Measurements from ENCODE around the gene JMJD1C. TPM values are rescaled to one million over a fixed set of nuclear protein-coding genes. Genes with fewer than 3 reads are reported as not detected.

The JMJD1C gene
- total and polyA plus RNA-seq, 10 of the 15 experiments (the other 5 are each of a cell fraction or from before 2014, with no cell fraction given), result 31.2 to 83.3 (median 49.5) TPM

- TF ChIP-seq, protein P1, sequence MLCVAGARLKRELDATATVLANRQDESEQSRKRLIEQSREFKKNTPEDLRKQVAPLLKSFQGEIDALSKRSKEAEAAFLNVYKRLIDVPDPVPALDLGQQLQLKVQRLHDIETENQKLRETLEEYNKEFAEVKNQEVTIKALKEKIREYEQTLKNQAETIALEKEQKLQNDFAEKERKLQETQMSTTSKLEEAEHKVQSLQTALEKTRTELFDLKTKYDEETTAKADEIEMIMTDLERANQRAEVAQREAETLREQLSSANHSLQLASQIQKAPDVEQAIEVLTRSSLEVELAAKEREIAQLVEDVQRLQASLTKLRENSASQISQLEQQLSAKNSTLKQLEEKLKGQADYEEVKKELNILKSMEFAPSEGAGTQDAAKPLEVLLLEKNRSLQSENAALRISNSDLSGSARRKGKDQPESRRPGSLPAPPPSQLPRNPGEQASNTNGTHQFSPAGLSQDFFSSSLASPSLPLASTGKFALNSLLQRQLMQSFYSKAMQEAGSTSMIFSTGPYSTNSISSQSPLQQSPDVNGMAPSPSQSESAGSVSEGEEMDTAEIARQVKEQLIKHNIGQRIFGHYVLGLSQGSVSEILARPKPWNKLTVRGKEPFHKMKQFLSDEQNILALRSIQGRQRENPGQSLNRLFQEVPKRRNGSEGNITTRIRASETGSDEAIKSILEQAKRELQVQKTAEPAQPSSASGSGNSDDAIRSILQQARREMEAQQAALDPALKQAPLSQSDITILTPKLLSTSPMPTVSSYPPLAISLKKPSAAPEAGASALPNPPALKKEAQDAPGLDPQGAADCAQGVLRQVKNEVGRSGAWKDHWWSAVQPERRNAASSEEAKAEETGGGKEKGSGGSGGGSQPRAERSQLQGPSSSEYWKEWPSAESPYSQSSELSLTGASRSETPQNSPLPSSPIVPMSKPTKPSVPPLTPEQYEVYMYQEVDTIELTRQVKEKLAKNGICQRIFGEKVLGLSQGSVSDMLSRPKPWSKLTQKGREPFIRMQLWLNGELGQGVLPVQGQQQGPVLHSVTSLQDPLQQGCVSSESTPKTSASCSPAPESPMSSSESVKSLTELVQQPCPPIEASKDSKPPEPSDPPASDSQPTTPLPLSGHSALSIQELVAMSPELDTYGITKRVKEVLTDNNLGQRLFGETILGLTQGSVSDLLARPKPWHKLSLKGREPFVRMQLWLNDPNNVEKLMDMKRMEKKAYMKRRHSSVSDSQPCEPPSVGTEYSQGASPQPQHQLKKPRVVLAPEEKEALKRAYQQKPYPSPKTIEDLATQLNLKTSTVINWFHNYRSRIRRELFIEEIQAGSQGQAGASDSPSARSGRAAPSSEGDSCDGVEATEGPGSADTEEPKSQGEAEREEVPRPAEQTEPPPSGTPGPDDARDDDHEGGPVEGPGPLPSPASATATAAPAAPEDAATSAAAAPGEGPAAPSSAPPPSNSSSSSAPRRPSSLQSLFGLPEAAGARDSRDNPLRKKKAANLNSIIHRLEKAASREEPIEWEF (IDR thresholded peaks at IDR 0.05; ENCODE audit: insufficient replicate concordance, low read depth, low read length), result no peak
- TF ChIP-seq EP300 (IDR thresholded peaks at IDR 0.05; ENCODE audit: borderline replicate concordance in 1 of 2, control insufficient read depth in 1 of 2, low read depth in 2 of 2, low read length in 2 of 2) (no peak), TCF3 (IDR thresholded peaks at IDR 0.05; ENCODE audit: borderline replicate concordance, insufficient read depth, low read depth, low read length) (no peak)
These were observed 58.6 kb downstream of the JMJD1C start (continued) for GRCh38 chr10:63407136-63407662.

DNA sequence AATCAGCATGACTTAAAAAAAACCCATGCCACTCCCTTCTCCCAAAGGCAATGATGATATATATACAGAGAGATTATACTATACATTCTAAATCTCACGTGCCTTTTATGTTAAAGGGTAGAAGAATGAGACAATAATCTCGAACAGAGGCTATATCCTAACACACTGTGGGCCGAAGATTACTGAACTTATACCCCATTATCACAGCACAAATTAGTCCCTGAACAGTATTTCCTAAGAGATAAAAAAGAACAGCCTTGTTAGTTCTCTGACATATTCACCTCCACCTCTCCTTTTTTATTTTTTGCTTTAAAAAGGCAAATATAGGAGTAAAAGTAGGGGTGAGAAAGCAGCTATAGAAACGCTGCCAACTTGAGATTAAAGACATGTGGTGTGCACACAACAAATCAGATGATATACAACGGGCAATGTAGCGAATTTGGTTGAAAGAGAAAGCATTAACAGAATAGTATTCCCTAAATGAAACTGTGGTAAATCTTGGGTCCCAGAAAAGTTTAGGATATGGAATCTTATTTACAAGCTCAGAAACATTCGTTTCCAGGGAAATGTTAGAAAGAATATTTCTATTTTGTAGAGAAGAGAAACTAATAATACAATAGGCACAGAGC is 69.5 kb downstream of the JMJD1C start:
- TF ChIP-seq, protein P2, sequence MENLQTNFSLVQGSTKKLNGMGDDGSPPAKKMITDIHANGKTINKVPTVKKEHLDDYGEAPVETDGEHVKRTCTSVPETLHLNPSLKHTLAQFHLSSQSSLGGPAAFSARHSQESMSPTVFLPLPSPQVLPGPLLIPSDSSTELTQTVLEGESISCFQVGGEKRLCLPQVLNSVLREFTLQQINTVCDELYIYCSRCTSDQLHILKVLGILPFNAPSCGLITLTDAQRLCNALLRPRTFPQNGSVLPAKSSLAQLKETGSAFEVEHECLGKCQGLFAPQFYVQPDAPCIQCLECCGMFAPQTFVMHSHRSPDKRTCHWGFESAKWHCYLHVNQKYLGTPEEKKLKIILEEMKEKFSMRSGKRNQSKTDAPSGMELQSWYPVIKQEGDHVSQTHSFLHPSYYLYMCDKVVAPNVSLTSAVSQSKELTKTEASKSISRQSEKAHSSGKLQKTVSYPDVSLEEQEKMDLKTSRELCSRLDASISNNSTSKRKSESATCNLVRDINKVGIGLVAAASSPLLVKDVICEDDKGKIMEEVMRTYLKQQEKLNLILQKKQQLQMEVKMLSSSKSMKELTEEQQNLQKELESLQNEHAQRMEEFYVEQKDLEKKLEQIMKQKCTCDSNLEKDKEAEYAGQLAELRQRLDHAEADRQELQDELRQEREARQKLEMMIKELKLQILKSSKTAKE (IDR thresholded peaks at IDR 0.05; ENCODE audit: low read depth, poor library complexity, severe bottlenecking), result no peak
- no peak for TF ChIP-seq SUZ12 (IDR thresholded peaks at IDR 0.05; ENCODE audit: unreplicated experiment)
- H3K79me2 ChIP-seq (ENCODE audit: control insufficient read depth, insufficient read depth, low read length), result peaks cover 3% of the 10 kb centered on the region
- H3K4me2 ChIP-seq (ENCODE audit: control insufficient read depth, insufficient read depth), result no peak overlapping the region
- no peaks in the 10 kb centered on the region for H3K4me1 ChIP-seq (ENCODE audit: control insufficient read depth, insufficient read depth, low read length)
- H2AFZ ChIP-seq (ENCODE audit: control insufficient read depth, low read depth, low read length), result no peak overlapping the region
- no peak overlapping the region for H3K9ac ChIP-seq (ENCODE audit: control insufficient read depth, insufficient read depth, low read length)
- in situ Hi-C loops (cut with MboI) (no loop called here), intact Hi-C loops (cut with micrococcal nuclease; ENCODE audit: unreplicated experiment) (no loop called here)
- ChIA-PET CTCF (interaction anchor here (0.8 to 1.2 kb wide), 2 partner anchors 40 to 179 kb away, joined by 3 read pairs; no protein-coding TSS in a partner anchor), RAD21 (ENCODE audit: unreplicated experiment) (no interaction called here), POLR2A (no interaction called here), SMC1A (ENCODE audit: uncharacterized antibody, unreplicated experiment) (interaction anchor here (0.7 to 1.1 kb wide), 4 partner anchors 8 to 230 kb away, joined by 3 to 4 read pairs (median 3); no protein-coding TSS in a partner anchor)
- no peaks in the 10 kb centered on the region; a peak in 1 of 4 replicates for H3K36me3 ChIP-seq (ENCODE audit: control insufficient read depth in 2 of 2, insufficient read depth in 2 of 2, low read length in 1 of 2)
- H4K20me1 ChIP-seq (ENCODE audit: control insufficient read depth, insufficient read depth), result no peaks in the 10 kb centered on the region
- 83% methylated on average over 7 of the region's 7 CpGs for WGBS (ENCODE audit: insufficient coverage, insufficient replicate concordance, low lambda C conversion rate, missing lambda C conversion rate)
- H3K27me3 ChIP-seq (replicated peaks in 1 of 2; ENCODE audit: control insufficient read depth in 2 of 2, insufficient read depth in 2 of 2, low read length in 1 of 2), result no peaks in the 10 kb centered on the region
- no peak for ATAC-seq
- FAIRE-seq, result no peak
- H3K4me3 ChIP-seq, result no peak overlapping the region
- peaks cover 2% of the 10 kb centered on the region; the same call in 2 of the 3 replicates for H3K9me3 ChIP-seq (replicated peaks; ENCODE audit: control insufficient read depth, insufficient read depth, low read length)
- DNase-seq (ENCODE audit: low read depth, low spot score), result no peak
- BruUV-seq (replicated peaks), result no TSS peak
- H3K27ac ChIP-seq (ENCODE audit: control insufficient read depth, insufficient read depth), result no peak overlapping the region

Measured in GM12878 (cell line).